SU-DHL-6 (cell line): ENCODE data around the gene SEMA5A.

Experiments used
- H2AFZ ChIP-seq: fragments of 200-600 bp; sonication (generic); 2 replicates; pipeline ENCODE4 v1.6.1; 2014; ENCODE audit warnings: low read depth, mild to moderate bottlenecking, moderate library complexity, mixed read lengths, antibody characterized with exemption, low read length; ENCODE audit not compliant: severe bottlenecking
- H3F3A ChIP-seq: fragments of 200-600 bp; shearing (Covaris generic); 2 replicates; pipeline ENCODE4 v1.6.0; 2016; ENCODE audit warnings: antibody characterized with exemption, mild to moderate bottlenecking; ENCODE audit not compliant: insufficient read depth
- H3K27ac ChIP-seq: fragments of 200-600 bp; sonication (generic); 2 replicates; pipeline ENCODE4 v1.5.1; 2016; ENCODE audit warnings: low read depth, mild to moderate bottlenecking, low read length, moderate library complexity, mixed read lengths
- H3K27me3 ChIP-seq: fragments of 200-600 bp; sonication (generic), shearing (Covaris generic); 2 replicates; pipeline ENCODE4 v1.6.0; 2014; ENCODE audit warnings: mild to moderate bottlenecking, low read length
- H3K36me3 ChIP-seq: fragments of 200-600 bp; sonication (generic); 2 replicates; pipeline ENCODE4 v1.6.1; 2014; ENCODE audit warnings: mild to moderate bottlenecking, low read length, mixed read lengths
- H3K4me2 ChIP-seq: fragments of 300-600, 200-600 bp; shearing (Covaris generic), sonication (generic); 2 replicates; pipeline ENCODE4 v1.6.0; 2014; ENCODE audit warnings: low read length, low read depth, mild to moderate bottlenecking; ENCODE audit not compliant: poor library complexity, severe bottlenecking
- H3K4me3 ChIP-seq: fragments of 200-600 bp; sonication (generic); 2 replicates; pipeline ENCODE4 v1.5.1; 2014; ENCODE audit warnings: antibody characterized with exemption, low read length, mild to moderate bottlenecking, mixed read lengths; ENCODE audit not compliant: insufficient read depth, poor library complexity, severe bottlenecking
- H3K79me2 ChIP-seq: fragments of 200-600 bp; sonication (generic); 2 replicates; pipeline ENCODE4 v1.6.1; 2014; ENCODE audit warnings: mild to moderate bottlenecking, low read length, moderate library complexity; ENCODE audit not compliant: insufficient read depth
- H3K9ac ChIP-seq: fragments of 200-600 bp; sonication (generic); 2 replicates; pipeline ENCODE4 v1.7.0; 2014; ENCODE audit warnings: mild to moderate bottlenecking, low read length
- H3K9me2 ChIP-seq: fragments of 200-600 bp; sonication (generic); replicated peaks from 2 replicates; pipeline ENCODE4 v1.6.1; 2014; ENCODE audit warnings: low read length; ENCODE audit not compliant: insufficient read depth
- H3K9me3 ChIP-seq: fragments of 200-600 bp; sonication (generic); 2 replicates; pipeline ENCODE4 v1.6.1; 2014; ENCODE audit warnings: low read length, mixed read lengths; ENCODE audit not compliant: insufficient read depth
- H4K20me1 ChIP-seq: fragments of 200-600 bp; sonication (generic); 2 replicates; pipeline ENCODE4 v1.6.1; 2014; ENCODE audit warnings: low read depth, mild to moderate bottlenecking, antibody characterized with exemption, low read length, moderate library complexity, mixed read lengths
- EZH2phosphoT487 ChIP-seq: fragments of 200-600 bp; sonication (generic), shearing (Covaris generic); conservative IDR thresholded peaks from 2 replicates; pipeline ENCODE4 v1.6.1; 2018; ENCODE audit warnings: mild to moderate bottlenecking, antibody characterized with exemption, low read length, moderate library complexity, mixed read lengths
- TF ChIP-seq, protein P1 (sequence below): fragments of 200-600 bp; sonication (generic); IDR thresholded peaks from one replicate; pipeline ENCODE4 v1.5.1; 2017; ENCODE audit warnings: antibody characterized with exemption, mild to moderate bottlenecking, low read length, moderate library complexity; ENCODE audit not compliant: insufficient read depth, poor library complexity, severe bottlenecking

Gene SEMA5A

GRCh38 chr5:9176641-9177040 lies 369.2 kb downstream of the SEMA5A start:
- no peaks in the 10 kb centered on the region for H4K20me1 ChIP-seq
- H3K9me3 ChIP-seq, result no peaks in the 10 kb centered on the region
- H3K27me3 ChIP-seq, result no peaks in the 10 kb centered on the region
- H3K36me3 ChIP-seq, result no peaks in the 10 kb centered on the region
- no peaks in the 10 kb centered on the region for H3K79me2 ChIP-seq
- no peaks in the 10 kb centered on the region for H3F3A ChIP-seq
- H3K9me2 ChIP-seq, result no peaks in the 10 kb centered on the region
- no peak for TF ChIP-seq EZH2phosphoT487
- TF ChIP-seq, protein P1, sequence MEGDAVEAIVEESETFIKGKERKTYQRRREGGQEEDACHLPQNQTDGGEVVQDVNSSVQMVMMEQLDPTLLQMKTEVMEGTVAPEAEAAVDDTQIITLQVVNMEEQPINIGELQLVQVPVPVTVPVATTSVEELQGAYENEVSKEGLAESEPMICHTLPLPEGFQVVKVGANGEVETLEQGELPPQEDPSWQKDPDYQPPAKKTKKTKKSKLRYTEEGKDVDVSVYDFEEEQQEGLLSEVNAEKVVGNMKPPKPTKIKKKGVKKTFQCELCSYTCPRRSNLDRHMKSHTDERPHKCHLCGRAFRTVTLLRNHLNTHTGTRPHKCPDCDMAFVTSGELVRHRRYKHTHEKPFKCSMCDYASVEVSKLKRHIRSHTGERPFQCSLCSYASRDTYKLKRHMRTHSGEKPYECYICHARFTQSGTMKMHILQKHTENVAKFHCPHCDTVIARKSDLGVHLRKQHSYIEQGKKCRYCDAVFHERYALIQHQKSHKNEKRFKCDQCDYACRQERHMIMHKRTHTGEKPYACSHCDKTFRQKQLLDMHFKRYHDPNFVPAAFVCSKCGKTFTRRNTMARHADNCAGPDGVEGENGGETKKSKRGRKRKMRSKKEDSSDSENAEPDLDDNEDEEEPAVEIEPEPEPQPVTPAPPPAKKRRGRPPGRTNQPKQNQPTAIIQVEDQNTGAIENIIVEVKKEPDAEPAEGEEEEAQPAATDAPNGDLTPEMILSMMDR, result no peak
- H3K4me3 ChIP-seq, result no peak overlapping the region
- H3K4me2 ChIP-seq, result no peak overlapping the region
- H2AFZ ChIP-seq, result no peak overlapping the region
- H3K27ac ChIP-seq, result no peak overlapping the region
- no peak overlapping the region for H3K9ac ChIP-seq

GRCh38 chr5:9174446-9174845 lies 371.4 kb downstream of the SEMA5A start:
- Histone ChIP-seq H3K27me3 (no peaks in the 10 kb centered on the region), H3K9me3 (no peaks in the 10 kb centered on the region), H3F3A (no peaks in the 10 kb centered on the region), H2AFZ (no peak overlapping the region), H3K27ac (no peak overlapping the region), H3K4me2 (no peak overlapping the region), H3K36me3 (no peaks in the 10 kb centered on the region), H3K4me3 (no peak overlapping the region), H3K9me2 (no peaks in the 10 kb centered on the region), H3K79me2 (no peaks in the 10 kb centered on the region), H4K20me1 (no peaks in the 10 kb centered on the region), H3K9ac (no peak overlapping the region)
- no peak for TF ChIP-seq EZH2phosphoT487
- TF ChIP-seq, protein P1, result no peak

GRCh38 chr5:9173281-9174048 lies 372.4 kb downstream of the SEMA5A start:
- no peaks in the 10 kb centered on the region for H3K36me3 ChIP-seq
- H3K27ac ChIP-seq, result no peak overlapping the region
- H3F3A ChIP-seq, result no peaks in the 10 kb centered on the region
- no peak for TF ChIP-seq EZH2phosphoT487
- TF ChIP-seq, protein P1, result no peak
- no peaks in the 10 kb centered on the region for H3K79me2 ChIP-seq
- no peaks in the 10 kb centered on the region for H3K9me3 ChIP-seq
- H2AFZ ChIP-seq, result no peak overlapping the region
- no peaks in the 10 kb centered on the region for H3K27me3 ChIP-seq
- no peak overlapping the region for H3K9ac ChIP-seq
- H3K4me3 ChIP-seq, result no peak overlapping the region
- H3K4me2 ChIP-seq, result no peak overlapping the region
- no peaks in the 10 kb centered on the region for H3K9me2 ChIP-seq
- no peaks in the 10 kb centered on the region for H4K20me1 ChIP-seq
